Astrocyte (in vitro differentiated cells and primary cell): Measurements from ENCODE around the gene NAALADL2.

Source experiments
- CTCF ChIP-seq: IDR thresholded peaks from 2 replicates; pipeline ENCODE4 v1.5.1; 2011; ENCODE audit warnings: low read depth, mild to moderate bottlenecking, inconsistent platforms, low read length, moderate library complexity; ENCODE audit not compliant: insufficient read depth
- EZH2 ChIP-seq: IDR thresholded peaks from 2 replicates; pipeline ENCODE4 v1.6.1; 2012; ENCODE audit warnings: mild to moderate bottlenecking, low read length, inconsistent platforms; ENCODE audit not compliant: insufficient read depth

- TF ChIP-seq CTCF (no peak), EZH2 (no peak)
Observed at GRCh38 chr3:175046601-175047000, 187.5 kb downstream of the NAALADL2 start.
